ENCODE measurements around the gene ZNF550.
"Not testable (repeated sequence)": the region's sequence is repeated elsewhere in the genome, so short reads cannot be mapped to it uniquely, and the experiment has no call there.

GRCh38 chr19:57518021-57518420 lies 41.6 kb downstream of the ZNF550 start:
- TF ChIP-seq CTCF (conservative IDR thresholded peaks at IDR 0.05 in 1 of 2, IDR thresholded peaks at IDR 0.05 in 1 of 2; ENCODE audit: extremely low read depth in 1 of 2, insufficient read depth in 1 of 2, low read depth in 1 of 2, low read length in 2 of 2); EZH2 (IDR thresholded peaks at IDR 0.05; ENCODE audit: borderline replicate concordance, low read length): not testable (repeated sequence)
